Measurements from ENCODE around the gene GGACT.
A peak's percentile ranks its signal among the peaks of the same experiment; 100 is the strongest.

Gene GGACT

DNA sequence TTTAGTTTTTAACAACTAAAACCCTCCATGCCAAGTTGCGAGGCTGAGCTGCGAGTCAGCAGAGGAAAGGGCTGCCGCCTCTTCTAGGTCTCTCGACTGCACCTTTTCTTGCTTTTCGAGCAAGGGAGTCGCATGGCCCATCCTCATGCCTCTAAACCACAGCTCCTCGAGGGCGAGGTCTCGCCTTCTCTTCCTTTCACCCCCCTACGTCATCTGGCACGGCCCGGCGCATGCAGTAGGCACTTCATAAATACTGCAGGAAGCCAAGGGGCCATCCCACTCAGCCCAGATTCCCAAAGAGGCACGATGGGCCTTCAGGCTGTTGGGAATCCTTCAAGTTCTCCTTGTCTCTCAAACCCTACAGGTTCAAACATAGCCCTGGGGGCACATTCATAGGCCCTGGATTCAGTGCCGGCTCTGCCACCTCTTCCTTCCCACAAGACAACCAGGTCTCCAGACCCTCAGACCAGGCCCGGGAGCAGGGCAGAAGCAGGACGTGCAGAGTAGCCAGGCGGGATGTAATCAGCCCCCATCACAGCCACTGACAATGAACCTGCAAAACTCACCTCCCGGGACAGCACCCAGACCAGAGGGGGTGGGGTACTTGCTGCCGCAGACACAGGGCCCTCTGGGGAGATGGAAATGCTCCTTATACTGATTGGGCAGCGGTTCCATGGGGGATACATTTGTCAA lies 41.7 kb downstream of the GGACT start:
- no peak for DNase-seq

DNA sequence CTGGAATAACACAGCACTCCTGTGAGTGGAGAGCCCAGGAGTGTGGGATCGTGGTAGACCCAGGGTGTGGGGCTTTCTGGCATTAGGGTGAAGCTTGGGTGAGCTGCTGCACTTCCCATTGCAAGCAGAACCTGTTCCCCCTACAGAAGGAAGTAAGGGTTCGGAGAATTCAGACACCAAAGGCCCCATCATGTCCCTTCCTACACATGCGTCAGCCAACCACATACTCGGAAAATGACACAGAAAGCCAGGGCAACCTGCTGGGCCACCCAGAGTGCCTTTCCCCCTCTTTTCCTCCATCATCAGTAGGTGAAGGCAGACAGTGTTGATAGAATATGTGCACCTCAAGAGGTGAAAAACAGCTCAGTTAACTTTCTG lies 42.9 kb downstream of the GGACT start:
- DNase-seq = no peak

- no peak for DNase-seq
Measured at GRCh38 chr13:100544866-100545683, 43.5 kb downstream of the GGACT start.

DNA sequence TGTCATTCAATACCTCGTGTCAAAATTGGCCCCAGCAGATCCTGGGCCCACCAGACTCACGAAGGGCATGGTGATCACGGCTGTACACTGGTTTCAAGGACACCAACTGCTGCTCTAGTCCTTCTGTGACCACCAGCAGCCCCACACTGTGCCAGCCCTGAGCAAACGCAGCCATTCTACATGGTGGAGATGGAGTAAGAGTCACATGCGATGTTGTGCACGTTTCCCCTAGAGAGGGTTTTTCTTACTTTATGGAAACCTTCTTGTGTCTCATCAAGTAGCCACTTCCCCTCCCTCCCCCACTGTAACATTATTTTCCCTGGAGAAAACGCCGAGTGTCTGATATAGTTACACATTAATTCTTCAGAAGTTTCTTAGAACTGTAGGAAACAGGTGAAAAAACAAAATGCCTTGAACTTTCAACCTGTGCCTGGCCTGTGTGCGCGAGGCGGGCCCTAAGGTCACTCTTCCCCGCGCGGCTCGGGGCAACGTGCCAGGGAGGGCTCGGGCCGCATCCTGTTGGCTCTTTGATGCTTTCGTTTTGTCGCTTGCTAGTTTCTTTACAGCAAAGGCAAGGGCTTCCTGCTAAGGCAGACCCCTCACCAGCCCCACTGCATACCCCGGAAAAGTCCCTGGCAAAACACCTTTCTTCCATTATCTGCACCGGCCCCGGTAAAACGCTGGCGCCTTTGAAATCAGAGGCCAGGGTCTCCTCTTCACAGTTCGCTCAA lies 44.6 kb downstream of the GGACT start:
- no peak for DNase-seq

DNA sequence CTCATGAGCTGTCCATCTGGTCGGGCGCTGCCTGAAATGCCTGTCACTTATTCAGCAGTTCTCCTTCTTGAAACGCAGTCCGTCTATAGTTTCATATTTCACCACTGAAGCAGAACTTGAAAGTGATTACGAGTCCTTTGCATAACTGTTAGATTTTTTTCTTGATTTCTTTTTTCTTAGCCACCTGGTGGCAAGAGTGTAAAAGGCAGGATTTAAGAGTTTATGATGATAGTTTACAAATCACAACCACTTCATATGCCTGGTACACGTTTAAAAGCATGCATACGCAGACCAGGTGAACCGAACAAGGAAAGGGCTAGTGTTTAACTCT lies 45.8 kb downstream of the GGACT start:
- DNase-seq = no peak

DNA sequence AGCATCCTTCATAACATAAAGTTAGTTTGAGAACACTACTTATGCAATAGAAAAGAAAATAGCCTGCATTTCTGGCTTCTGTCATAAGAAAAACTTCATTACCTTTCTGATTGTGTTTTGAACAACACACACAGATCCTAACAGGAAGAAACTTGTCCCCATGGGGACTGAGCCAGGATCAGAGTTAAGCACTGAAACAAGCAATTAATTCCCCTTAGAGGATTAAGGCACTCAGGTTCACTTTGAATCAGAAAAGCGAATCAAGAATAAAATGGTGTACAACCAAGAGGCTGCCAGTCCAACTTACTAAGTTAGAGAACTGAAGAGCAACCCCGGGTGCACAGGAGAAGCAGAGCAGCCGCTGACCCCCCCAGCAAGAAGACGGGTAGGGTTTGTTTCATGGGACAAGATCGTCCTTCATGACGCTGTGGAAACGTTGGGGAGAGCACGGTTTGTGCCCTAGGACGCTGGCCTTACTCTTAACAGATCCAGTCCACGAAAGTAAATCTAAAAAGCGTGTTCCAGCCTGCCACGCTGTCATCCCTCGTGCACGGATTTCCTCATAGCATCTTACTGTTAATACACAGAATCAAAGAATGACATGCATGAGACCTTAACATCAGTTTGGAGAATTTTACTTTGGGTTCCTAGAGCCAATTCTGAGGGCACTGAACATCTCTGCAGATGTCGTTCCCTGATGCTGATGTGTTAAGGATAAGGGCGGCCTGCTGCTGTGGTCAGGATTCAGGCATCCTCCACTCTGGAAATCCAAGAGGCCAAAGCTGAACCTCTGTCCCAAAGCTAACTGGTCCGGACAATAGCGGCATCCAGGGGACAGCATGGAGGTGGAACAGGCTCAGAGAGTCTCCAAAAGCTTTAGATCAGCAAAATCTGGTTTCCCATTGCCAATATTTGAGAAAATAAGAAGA lies 46.4 kb downstream of the GGACT start:
- peak; percentile 45 for DNase-seq

- no peak for DNase-seq
Measured at GRCh38 chr13:100540621-100541020, 48.0 kb downstream of the GGACT start.

DNA sequence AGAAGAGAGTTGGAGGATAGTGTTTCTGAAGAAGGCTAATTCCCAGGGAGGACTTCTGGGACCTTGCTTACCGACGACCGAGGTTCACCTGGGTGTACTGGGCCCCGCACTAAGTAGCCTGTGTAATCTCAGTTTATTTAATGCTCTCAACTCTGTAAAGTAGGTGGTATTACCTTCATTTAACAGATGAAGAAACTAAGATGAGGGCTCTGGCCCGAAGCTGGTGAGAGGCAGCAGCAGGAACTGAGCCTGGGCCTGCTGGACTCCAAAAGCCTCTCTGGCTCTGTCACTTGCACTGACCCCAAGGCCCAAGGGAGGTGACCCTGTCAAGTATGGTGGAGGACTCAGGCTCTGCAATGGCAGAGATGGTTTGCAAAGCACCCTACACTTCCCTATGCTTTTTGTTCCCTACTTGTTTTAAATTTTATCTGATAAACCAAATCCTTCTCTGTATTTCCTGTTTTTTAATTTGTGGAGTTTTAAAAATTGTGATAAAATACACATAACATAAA lies 50.6 kb downstream of the GGACT start:
- DNase-seq = no peak

DNA sequence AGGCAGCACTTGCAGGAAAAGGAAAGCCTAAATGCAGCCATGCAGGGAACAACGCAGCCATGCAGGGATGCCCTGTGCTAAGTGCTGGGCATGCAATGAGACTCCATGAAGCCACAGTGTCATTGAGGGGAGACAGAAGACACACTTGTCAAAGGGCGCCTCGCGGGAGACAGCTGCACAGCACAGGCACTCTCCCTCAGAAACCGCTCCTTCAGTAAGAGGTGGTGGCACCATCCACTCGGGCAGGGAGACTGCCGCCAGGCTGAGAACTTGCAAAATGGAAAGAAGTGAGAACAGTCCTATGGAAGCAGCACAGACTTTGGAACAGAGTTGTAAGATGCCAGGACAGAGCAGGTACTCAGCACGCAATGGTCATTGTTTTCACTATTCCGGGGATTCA lies 51.1 kb downstream of the GGACT start:
- DNase-seq = no peak

DNA sequence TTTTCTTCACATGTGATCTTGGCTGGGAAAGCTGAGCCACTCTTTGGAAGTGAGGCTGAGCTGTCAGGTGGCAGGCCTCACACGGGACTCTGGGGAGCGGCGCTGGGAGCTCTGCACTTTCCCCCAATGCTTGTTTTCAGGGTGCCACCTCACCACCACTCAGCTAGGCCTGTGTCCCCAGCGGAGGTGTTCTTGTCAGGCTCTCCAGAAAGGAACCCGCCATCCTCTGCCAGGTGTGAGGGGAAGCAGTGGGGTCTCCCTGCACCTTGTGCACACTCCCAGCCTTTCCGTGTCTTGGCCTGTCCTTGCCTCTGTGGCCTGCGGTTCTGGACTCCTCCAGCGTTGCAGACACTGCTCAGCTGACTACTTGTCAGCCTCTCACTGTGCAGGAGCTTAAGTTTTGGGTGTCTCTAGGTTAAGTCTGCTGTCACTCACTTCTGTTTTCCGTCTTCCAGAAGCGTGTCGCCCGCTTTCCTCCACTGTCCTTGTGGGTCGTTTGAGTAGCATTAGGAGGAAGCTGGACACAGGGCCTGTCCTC lies 51.9 kb downstream of the GGACT start:
- no peak for DNase-seq

- peak; percentile 1 for DNase-seq
Measured at GRCh38 chr13:100535426-100536135, 53.0 kb downstream of the GGACT start.

DNA sequence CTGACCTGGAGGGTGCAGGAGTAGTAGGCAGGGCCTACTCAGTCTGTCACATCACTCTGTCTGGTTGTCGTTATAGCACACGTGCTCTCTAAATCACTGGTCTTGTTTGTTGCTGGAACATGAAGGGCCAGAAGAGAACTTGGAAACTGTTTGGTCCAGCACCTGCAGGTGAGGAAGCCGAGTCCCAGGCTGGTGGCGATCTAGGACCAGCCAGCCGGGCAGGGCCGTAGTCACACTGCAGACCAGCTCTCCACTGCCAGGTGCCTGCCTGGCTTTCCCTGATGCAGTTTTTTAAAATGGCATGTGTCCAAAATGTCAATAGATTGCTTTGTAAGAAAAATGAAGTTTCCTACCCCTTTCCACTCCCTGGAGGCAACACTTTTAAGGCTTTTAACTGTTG lies 53.7 kb downstream of the GGACT start:
- DNase-seq = peak; percentile 0

DNA sequence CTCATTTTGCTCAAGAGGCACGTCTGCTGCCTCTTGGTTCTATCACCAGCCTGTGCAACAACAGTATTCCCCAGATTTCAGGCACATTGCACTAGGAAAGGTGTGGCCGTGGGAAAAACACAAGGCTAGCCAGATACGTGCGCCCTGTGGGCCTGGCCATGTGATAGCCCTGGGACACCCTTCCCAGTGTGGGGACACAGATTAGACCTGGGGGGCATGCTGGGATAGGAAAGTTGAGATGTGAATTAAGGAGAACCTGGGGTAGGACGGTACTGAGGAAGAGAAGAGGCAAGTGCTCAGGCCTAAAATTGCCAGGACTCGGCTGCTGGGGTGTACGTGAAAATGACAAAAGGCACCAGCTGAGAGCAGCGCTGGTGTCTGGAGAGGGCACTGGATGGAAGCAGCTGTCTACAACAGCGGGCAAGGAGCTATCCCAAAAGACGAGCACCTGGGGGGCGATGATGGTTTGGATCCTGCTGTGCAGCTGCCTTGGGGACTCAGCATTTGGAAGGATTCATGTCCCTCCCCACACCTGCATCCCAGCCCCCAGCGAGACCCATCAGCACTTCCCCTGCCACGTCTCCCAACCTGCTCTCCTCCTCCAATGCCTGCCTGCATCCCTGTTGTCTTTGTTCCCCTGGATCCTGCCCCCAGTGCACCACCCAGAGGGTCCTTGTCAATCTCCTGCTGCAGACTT lies 54.3 kb downstream of the GGACT start:
- peak; percentile 2 for DNase-seq

GRCh38 chr13:100533588-100534041 lies 55.0 kb downstream of the GGACT start:
- DNase-seq = peak; percentile 2

GRCh38 chr13:100532836-100533435 lies 55.7 kb downstream of the GGACT start:
- DNase-seq = no peak

- no peak for DNase-seq
Measured at GRCh38 chr13:100532090-100532766, 56.4 kb downstream of the GGACT start.

DNA sequence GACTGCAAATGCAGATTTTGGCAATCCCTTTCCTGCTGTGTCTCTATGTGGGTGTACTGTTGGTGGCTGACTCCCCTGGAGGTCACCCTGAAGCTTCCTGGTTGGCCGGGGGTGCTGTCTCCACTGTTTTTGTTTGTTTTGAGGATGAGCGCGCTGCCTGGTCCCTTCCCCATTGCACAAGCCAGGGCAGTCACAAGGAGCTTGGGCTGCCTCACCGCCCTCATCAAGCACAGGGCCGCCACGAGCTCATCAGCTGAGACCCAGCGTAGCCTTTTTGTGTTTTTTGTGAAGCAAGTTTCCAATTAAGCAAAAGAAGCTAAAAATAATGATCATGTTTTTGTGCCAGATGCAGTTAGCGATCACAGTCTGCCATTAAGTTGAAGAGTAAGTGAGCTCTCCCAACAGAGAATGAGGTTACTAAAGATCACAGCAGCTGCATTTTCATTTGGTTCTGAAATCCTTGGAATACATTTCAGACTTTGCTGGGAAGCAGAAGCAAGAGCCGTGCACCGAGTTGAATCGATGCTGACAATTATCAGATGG lies 57.8 kb downstream of the GGACT start:
- peak; percentile 60 for DNase-seq

- DNase-seq = no peak
Measured at GRCh38 chr13:100529666-100530377, 58.8 kb downstream of the GGACT start.

DNA sequence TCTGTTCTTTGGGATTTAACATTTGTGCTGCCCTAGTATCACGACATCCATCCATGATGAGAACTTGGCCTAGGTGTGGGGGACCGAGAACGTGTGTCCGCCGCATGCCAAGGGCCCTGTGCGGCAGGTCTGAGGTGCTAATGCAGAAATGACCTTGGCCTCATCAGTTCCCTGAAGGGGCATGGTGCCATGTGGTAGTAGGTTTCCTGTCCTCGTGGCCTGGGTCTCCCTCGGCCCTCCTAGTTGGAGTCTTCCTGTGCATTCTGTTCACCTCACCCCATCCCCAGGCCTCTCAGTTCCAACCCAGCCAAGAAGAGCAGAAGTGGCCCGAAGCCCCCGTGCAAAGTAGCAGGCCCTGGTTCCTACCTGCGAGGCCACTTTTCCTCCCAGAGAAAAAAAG lies 59.8 kb downstream of the GGACT start:
- DNase-seq = no peak
